ENCODE measurements around the gene KIAA0753.
"Not testable (repeated sequence)": the region's sequence is repeated elsewhere in the genome, so short reads cannot be mapped to it uniquely, and the experiment has no call there.

KIAA0753 gene

DNA sequence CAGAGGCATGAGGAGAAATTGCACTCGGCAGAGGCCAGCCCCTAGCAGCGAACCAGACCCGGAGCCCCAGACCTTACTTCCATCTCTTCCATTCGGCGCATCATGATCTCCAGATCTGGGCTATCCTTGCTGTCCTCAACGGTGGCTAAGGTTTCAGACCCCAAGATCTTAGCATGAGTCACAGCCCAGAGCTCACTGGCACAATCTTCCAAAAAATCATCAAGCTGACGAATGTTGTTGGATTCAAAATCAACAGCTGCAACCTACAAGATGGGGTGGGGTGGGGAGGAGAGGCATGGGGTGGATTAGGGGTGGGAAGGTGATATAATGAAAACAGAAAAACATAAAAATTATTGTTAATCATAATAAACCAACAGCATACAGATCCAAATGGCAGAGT, 44.4 kb downstream of the KIAA0753 start:
- no peak for DNase-seq

DNA sequence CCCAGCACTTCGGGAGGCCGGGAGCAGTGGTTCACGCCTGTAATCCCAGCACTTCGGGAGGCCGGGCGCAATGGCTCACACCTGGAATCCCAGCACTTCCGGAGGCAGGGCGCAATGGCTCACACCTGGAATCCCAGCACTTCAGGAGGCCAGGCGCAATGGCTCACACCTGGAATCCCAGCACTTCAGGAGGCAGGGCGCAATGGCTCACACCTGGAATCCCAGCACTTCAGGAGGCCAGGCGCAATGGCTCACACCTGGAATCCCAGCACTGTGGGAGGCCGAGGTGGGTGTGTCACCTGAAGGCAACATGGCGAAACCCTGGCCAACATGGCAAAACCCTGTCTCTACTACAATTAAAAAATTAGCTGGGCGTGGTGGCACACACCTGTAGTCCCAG, 47.1 kb downstream of the KIAA0753 start:
- not testable (repeated sequence) for DNase-seq

DNA sequence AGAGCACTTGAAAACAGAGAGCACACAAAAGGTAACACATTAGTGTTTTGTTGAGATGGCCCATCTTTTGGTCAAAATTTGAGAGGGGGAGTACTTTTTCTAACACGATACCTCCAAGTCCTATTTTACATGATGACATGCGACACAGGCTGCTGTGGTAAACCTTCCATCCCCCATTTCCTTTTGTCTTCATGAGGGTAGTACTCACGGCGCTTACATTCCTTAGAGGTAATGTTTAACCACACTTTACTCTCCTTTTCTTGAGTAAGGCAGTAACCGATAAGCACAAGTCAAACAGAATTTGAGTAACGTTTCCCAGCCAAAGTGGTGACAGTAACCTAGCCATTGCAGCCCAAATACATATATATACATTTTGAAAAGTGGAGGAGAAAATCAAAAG, 48.3 kb downstream of the KIAA0753 start:
- DNase-seq, result no peak

DNA sequence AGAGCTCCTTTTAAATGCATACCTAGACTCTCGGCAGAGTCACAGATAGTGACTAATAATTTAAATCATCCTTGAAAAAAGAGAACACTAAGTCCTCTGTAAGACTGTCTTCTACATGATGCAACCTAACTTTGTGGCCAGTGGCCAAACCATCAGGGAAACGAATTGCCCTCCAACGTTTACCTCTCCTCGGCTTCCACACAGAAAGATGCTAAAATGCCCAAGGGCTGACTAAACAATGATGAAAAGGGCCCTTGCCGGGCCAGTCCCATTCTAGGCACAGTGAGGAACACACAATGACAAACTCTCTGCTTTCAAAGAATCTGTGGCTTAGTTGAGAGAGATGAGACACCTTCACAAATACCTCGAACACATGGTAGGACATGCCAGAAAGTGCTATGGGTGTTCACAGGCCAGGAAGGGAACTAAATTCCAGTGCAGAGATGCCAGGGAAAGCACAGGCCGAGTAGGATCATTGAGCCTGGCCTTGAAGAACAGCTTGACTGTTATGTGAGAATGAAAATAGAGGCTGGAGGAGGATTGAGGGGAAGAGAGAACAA, 48.8 kb downstream of the KIAA0753 start:
- no peak for DNase-seq

DNA sequence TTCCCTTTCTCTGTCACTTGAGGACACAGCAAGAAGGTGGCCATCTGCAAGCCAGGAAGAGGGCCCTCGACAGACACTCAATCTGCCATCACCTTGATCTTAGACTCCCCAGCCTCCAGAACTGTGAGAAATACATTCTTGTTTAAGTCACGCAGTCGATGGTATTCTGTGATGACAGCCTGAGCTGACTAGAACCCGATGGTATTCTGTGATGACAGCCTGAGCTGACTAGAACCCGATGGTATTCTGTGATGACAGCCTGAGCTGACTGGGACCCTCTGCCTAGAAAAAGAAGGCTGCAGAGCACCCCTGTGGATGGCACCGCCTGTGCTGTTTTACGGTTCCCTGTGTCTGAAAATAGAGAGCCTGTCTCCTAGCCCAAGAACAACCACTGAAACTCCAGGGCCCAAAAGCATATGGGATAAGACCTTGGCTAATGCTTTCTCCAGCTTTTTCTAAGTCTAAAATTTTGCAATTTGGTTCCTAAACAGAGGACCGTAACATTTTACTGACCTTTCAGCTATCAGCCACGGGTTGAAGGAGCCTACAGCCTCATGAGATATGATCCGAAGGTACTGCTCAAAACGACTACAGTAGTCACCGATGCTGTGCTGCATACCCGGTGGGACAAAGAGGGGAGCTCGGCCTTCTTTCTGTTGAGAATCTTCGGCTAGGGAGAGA, 51.1 kb downstream of the KIAA0753 start:
- DNase-seq, result no peak

DNA sequence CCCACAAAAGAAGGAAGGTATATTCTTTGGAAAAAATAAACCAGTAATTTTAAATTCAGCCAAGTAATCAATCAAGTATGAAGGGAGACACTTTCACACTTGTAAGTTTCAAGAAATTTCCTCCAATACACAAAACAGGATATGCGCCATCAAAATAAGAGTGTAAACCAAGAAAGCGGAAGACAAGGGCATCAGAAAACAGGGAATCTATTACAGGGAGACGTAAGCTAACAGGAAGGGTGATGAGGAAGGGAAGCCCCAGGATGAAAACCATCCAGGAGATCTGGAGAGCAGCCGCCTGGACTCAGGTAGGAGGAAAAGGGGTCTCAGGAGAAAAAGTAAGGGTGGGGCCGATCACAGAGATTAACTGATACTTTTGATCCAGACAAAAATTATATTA, 52.3 kb downstream of the KIAA0753 start:
- DNase-seq, result no peak

DNA sequence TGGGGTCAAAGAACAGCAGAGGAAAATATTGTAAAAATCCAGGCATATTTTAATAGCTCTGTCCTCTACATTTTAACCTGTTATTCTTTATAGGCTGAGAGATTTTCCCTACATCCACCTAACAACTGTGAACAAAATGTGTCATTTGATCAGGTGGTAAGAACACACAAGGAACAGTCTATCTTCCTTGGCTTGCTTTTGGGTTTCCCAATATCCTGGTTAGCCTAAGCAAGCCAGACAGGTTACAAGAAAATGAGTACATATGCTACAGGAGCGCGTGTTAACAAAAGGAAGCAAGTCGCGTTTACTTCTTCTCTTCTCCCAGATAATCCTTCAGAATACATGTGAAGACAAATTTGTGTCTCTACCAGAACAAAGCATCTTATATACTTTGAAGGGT, 53.2 kb downstream of the KIAA0753 start:
- no peak for DNase-seq

DNA sequence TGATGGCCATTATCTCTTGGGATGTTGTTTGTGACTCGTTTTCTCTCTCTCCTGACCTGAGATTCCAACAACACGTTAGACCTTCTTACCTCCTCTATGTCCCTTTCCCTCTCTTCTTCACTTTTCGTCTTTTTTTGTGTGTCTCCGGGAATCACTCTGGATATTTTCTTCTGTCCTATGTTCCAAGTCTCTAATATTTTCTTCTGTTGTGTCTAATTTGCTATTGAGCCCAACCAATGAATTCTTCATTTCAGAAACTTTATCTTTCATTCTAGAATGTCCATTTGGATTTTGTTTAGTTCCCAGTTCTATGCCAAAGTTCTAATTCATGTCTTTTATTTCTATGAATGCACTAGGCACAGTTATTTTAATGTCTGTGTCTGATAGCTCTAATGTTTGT, 57.1 kb downstream of the KIAA0753 start:
- DNase-seq, result no peak

DNA sequence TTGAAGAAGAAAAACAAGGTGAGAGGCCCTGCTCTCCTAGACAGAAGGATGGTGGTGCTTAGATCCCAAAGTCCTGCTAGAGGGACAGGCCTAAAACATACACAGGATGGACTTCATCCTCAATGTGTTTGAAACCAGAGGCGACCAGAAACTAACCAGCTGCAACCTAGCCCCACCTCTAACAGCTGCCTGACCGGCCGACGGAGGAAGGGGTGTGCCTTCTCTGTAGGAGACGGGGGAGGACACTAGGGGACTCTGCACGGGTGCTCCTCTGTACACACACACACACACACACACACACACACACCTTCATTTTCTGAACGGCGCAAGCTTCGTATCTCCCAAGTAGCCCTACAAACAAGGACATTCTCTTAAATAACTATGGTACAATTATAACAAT, 59.9 kb downstream of the KIAA0753 start:
- no peak for DNase-seq

DNA sequence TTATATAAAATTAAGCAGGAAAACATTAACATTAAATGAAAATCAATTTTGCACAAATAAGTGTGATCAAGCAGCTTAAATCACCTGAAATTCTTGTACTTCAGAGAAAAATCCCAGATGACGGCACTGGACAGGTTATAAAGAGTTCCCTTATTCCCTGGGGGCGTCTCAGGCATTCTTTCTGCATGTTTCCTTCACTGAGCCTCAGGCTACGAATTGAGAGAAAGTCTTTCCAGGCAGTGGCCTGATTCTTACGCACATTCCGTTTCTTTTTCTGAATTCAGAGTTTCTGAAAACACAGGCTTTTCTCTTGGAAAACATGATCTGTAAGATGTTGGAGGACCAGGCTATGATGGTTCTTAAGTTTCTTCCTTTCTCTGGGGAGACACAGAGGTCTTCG, 62.0 kb downstream of the KIAA0753 start:
- DNase-seq, result no peak

DNA sequence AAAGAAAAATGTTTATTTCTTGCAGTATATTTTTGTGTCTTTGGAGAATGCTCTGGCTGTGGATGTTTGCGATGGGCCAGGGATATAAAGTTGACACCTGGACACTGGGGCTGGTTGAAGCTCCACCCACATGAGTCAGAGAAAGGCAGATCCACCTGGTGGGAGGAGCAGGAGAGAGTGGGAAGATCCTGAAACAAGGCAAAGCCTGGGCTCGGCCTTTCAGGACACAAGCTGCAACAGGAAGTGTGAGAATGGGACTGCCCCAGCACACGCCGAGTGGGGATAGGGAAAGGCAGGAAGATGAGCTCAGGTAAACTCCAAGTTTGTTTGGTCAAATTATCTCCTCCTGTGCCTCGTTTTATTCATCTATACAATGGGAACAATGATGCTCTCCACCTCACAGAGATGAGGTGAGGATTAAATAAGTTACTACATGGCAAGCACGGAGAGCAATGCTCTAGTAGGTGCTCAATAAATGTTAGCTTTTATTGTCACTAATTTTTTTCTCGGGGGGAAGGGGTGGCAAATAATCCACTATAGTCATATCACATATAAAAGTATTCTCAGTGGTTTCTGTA, 62.7 kb downstream of the KIAA0753 start:
- no peak for DNase-seq

DNA sequence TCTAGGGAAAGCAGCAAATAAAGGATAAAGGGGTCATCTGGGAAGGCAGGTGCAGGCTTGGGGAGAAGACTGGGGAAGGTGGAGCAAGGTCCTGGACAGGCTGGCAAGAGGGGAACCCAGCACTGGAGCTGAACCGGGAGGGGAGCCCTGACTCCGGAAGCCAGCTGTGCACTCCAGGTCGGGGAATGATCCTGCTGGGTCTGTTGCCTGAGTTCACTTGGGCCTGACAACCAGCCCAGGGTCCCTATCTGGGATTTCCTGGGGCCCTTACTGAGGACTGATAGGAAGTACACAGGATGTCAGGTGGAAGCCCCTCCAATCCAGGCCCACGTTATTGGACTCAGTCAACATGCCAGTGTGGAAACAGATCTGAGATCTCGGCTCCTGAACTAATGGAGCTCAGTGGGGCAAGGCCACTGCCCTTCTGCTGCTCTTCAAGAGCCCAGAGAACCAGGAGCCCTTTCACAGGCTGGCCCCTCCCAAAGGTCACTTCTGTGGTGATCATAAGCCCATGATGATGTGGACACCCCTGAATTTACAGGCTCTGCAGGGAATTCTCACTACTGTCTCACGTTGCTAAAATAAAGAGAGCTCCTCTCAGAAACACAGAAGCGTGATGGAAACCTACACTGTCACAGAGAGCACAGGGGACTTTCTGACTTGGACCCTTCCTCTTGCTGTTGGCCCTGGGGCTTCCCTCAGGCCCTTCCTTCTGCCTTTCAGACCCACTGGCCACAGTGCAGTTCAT, 64.3 kb downstream of the KIAA0753 start:
- DNase-seq, result no peak

DNA sequence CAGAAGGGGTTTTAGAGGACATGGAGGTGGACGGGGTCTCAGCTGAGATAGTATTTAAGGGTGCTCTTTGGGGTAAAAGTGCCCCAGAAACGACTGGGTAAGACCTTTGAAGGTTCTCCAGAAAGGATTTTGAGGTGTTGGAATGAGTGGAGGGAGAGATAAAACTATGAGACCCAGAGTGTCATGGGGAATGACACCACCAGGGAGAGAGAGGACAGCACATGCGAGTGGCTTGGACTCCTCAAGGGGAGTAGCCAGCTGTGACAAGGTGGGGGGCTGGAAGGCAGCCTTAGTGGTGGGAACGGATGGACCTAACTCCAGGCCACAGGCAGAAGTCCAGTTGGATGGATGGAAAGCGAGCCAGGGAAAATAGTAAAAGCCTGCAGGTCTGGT, 64.9 kb downstream of the KIAA0753 start:
- no peak for DNase-seq

DNA sequence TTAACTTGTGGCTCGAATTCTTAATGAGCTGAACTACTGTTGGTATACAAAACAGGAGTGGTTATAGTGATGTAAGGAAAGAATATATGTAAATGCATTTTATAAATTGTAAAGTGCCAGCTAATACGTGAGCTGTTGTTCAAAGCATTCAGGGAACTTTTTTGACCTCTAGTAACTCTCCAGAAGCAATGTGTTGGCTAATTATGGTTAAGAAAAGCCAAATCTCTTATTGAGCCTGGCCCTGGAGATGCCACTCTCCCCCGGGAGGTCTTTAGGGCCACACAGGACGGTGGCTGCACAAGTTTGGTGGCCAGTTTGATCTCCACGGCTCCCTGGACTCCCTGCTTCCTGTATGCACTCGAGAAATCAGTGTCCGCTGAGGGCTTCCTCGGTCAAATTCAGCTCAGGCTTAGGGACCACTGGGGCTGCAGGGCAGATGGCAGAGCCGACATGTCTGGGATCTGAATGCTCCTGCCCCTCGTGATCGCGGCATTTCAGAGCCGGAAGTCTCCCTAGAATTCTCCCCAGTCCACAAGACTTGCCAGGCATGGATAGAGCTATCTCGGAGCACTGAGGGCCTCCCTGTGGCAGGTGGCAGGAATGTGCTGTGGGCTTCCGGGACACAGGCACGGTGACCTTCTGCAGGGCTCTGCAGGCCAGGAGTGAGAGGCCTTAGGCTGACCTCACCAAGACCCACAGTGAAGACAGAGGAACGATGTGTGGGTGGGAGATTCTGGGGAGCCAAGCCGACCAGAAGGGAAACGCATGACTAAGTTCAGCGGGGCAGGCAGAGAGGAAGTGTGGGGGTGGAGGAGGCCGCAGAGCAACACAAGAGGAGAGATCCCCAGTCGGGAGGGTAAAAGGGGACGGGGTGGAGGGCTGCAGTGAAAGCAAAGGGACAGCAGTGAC, 65.6 kb downstream of the KIAA0753 start:
- DNase-seq, result peak; percentile 35 to 51

DNA sequence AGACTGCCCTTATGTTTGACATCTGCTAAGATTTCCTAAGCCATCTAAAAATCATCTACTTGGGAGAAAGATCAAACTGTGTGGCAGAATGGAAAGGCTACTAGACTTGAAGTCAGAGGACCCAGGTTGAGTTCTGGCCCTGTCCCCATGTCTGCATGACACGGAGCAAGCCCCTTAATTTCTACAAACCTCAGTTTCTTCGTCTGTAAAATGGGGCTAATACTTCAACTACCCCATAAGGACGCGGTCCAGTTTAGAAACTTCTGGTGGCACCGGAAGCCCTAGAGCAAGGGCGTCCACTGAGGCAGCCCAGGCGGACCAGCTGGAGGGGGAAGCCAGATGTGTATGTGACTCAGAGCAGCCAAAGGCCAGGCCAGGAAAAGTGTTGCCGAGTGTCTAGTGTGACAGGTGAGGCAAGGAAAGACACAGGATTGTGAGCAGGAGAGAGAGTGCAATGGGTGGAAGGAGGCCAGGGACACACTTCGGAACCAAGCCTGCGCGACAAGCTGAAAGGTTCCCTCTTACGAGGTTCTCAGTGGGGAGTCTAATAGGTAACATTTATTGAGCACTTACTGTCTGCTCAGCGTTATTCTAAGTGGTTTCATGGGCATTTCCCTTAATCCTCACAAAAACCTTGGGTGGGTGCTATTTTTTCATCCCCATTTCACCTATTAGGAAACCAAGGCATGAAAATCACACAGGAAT, 66.4 kb downstream of the KIAA0753 start:
- no peak for DNase-seq

DNA sequence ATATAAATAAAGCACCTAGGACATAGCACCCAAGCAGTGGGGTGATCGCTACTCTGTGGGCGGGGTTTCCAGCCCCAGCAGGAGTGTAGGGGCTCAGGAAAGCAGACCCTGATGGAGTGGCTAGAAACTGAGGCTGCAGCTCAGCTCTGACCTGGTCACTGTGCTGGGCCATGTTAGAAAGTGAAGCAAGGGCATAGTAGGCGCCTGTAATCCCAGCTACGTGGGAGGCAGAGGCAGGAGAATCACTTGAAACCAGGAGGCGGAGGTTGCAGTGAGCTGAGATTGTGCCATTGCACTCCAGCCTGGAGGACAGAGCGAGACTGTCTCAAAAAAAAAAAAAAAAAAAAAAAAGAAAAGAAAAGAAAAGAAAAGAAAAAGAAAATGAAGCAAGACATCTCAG, 67.0 kb downstream of the KIAA0753 start:
- not testable (repeated sequence) for DNase-seq

DNA sequence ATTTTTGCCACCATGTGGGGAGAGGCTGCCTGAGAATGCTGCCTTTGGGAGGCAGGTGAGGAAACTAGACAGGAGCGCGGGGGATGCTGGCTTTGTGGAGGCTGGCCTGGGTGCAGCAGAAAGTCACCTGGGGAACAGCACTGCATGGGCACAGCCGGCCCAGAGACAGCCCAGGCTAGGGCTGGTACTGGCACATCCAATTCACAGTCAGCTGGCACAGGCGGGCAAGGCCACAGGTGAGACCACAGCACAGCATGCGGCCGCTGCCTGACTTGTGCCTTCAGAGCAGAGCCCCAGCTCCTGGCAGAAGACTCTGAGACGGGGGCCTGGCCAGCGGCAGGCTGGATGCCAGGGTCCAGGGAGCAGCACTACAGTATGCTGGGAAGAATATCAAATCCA, 67.5 kb downstream of the KIAA0753 start:
- no peak for DNase-seq

DNA sequence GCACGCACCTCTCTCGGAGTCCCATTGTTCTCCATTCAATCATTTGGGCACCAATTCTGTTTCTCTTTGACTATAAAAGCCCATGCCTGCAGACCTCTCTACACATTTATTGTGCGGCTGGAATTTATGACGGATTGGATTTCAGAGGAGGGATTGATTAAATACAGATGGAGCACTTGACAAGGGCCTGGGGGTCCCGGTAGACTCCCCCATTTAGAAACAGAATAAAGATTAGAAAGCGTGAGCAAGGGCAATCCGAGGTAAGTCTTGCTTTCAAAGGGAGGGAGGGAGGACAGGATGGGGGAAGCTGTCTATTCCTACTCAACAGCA, 69.1 kb downstream of the KIAA0753 start:
- DNase-seq, result no peak

DNA sequence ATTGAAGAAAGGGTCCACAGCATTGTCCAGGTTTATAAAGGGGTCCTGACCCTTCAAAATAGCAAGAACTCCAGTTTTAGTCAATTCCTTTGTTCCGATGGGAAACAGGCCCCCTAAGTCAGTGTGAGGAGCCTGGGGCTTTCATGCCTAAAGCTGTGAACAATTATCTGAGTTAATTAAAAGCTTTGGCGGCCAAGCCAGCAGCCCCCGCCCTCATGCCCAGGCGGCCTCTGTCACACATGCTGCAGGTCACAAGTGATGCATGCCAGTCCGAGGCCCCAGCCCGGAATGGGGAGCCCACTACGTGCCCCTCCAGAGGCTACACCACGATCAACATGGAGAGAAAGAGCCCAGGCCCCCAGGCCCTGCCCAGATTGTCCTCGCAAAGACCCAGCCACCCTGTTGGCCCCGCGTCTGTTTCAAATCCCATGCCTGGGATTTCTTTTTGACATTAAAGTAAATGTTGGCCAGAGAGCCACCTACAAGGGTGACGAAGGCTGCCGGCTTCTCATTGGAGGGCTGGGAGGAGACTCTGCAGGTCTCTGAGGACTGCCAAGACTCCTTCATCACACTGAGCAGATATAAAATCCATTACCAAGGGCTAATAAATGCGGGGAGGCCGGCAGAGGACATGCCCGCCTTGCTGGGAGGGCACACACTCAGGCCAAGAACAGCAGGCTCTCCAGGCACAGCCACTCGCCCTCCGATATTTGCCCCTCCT, 69.6 kb downstream of the KIAA0753 start:
- DNase-seq, result no peak

DNA sequence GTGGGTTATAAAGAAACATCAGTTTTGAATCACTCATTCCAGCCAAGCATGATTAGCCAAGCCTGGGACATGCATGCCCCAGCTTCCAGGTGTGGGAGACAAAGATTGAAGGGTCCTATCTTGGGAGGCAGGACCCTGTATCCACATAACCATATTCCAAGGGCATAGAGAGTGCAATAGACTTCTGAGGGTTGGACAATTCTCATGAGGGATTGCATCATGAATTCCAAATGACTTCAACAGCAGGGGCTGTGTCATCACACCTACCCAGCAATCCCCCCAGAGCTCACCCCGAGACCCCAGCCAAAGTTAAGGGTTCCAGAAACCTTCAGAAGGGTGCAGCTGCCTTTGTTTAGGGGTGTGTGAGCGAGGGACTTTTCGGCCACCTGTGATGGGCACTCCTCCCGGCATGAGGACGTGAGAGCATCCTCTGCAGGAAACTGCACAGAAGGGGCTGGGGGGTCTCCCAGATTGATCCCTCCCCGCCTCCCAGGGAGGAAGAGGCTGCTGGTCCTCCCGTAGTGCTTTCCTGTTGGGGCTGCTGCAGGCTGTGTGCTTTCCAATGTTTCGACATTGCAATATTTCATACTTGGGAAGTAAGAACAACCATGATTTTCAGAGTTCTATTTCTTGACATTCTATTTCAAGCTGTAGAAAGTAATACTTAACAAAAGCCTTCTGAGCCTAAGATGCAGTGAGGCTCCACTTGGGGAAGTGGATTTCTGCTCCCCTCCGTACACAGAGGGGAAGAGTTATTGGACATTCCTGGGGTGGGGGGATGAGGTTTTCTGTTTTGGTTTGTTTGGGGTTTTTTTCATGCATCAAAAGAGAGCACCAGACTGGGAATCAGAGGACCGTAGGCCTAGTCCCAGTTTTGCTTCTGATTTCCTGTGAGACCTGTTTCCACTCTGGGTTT, 70.9 kb downstream of the KIAA0753 start:
- no peak for DNase-seq
